Endothelial cell (in vitro differentiated cells): ENCODE measurements around the gene ZNF180. TPM values are rescaled to one million over a fixed set of nuclear protein-coding genes. Genes with fewer than 3 reads are reported as not detected.
"Not testable (repeated sequence)": the region's sequence is repeated elsewhere in the genome, so short reads cannot be mapped to it uniquely, and the experiment has no call there.

Source experiments
- DNase-seq: peaks from one replicate; pipeline ENCODE4 v3.0.0; 2021; ENCODE audit warnings: low spot score
- H3K27ac Mint-ChIP-seq: one replicate; pipeline ENCODE4 v1.8.0; 2021; ENCODE audit warnings: mixed read lengths, inconsistent platforms; ENCODE audit not compliant: unreplicated experiment
- H3K27me3 Mint-ChIP-seq: one replicate; pipeline ENCODE4 v1.8.0; 2021; ENCODE audit warnings: mild to moderate bottlenecking, moderate library complexity, mixed read lengths, inconsistent platforms; ENCODE audit not compliant: unreplicated experiment
- H3K36me3 Mint-ChIP-seq: one replicate; pipeline ENCODE4 v1.8.0; 2021; ENCODE audit warnings: mild to moderate bottlenecking, low read depth, mixed read lengths, inconsistent platforms; ENCODE audit not compliant: unreplicated experiment
- H3K4me1 Mint-ChIP-seq: one replicate; pipeline ENCODE4 v1.8.0; 2021; ENCODE audit warnings: mild to moderate bottlenecking, mixed read lengths, inconsistent platforms; ENCODE audit not compliant: unreplicated experiment
- H3K4me3 Mint-ChIP-seq: one replicate; pipeline ENCODE4 v1.8.0; 2021; ENCODE audit warnings: mild to moderate bottlenecking, mixed read lengths, inconsistent platforms; ENCODE audit not compliant: unreplicated experiment
- H3K9me3 Mint-ChIP-seq: one replicate; pipeline ENCODE4 v1.8.0; 2021; ENCODE audit warnings: mixed read lengths, inconsistent platforms; ENCODE audit not compliant: unreplicated experiment
- total RNA-seq: library from RNA; stranded (reverse); fragmentation: NEBNext Ultra II Directional; extraction: Animal tissue kit (Norgen Biotek cat#: 25700); gene quantifications from one replicate; pipeline ENCODE4 v1.2.1, GENCODE V29; 2021; ENCODE audit not compliant: unreplicated experiment
- TF ChIP-seq, protein P1 (sequence below): fragments of 200-600 bp; sonication (generic); IDR thresholded peaks from one replicate; pipeline ENCODE4 v1.5.0; 2021; ENCODE audit warnings: antibody characterized with exemption; ENCODE audit not compliant: unreplicated experiment

ZNF180 gene
- total RNA-seq, 1 donor from 2014 or later: 7.7 TPM

DNA sequence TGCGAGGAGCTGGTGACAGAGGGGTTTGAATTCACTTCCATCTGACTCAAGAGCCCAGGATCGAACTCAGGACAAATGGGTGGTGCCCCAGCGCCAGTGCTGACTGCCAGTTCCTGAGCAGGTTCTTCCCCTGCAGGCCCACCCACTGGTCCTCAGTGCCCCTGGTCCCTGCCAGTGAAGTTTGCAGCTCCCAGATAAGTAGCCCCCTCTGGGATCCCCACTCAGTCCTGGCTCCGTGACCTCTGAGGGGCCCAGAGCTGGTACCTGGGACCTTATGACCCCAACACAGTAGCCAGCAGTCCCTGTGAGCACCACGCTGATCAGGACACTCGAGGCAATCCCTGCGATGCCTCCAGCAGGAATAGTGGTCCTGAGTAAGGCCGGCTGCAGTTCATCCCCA is 40.4 kb upstream of the ZNF180 start:
- no peak overlapping the region for H3K4me3 Mint-ChIP-seq
- peaks cover 7% of the 10 kb centered on the region for H3K27me3 Mint-ChIP-seq
- TF ChIP-seq, protein P1, sequence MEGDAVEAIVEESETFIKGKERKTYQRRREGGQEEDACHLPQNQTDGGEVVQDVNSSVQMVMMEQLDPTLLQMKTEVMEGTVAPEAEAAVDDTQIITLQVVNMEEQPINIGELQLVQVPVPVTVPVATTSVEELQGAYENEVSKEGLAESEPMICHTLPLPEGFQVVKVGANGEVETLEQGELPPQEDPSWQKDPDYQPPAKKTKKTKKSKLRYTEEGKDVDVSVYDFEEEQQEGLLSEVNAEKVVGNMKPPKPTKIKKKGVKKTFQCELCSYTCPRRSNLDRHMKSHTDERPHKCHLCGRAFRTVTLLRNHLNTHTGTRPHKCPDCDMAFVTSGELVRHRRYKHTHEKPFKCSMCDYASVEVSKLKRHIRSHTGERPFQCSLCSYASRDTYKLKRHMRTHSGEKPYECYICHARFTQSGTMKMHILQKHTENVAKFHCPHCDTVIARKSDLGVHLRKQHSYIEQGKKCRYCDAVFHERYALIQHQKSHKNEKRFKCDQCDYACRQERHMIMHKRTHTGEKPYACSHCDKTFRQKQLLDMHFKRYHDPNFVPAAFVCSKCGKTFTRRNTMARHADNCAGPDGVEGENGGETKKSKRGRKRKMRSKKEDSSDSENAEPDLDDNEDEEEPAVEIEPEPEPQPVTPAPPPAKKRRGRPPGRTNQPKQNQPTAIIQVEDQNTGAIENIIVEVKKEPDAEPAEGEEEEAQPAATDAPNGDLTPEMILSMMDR: no peak
- H3K9me3 Mint-ChIP-seq: peaks cover 33% of the 10 kb centered on the region
- peaks cover 25% of the 10 kb centered on the region for H3K36me3 Mint-ChIP-seq
- no peak overlapping the region for H3K27ac Mint-ChIP-seq
- no peak for DNase-seq
- no peaks in the 10 kb centered on the region for H3K4me1 Mint-ChIP-seq

DNA sequence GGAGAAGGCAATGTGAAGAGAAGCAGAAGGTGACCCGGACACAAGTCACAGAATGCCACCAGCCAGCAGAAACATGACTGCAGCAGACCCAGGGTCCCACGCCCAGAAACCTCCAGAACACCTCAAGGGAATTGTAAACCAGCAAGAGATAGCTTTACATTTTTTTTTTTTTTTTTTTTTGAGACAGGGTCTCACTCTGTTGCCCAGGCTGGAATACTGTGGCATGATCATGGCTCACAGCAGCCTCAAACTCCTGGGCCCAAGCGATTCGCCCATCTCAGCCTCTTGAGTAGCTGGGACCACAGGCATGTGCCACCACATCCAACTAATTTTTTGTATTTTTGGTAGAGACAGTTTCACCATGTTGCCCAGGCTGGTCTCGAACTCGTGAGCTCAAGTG is 39.7 kb upstream of the ZNF180 start:
- Mint-ChIP-seq H3K4me3 (no peak overlapping the region), H3K9me3 (peaks cover 37% of the 10 kb centered on the region), H3K27me3 (peaks cover 7% of the 10 kb centered on the region), H3K27ac (no peak overlapping the region), H3K4me1 (no peaks in the 10 kb centered on the region), H3K36me3 (peaks cover 29% of the 10 kb centered on the region)
- no peak for DNase-seq
- TF ChIP-seq, protein P1: no peak

DNA sequence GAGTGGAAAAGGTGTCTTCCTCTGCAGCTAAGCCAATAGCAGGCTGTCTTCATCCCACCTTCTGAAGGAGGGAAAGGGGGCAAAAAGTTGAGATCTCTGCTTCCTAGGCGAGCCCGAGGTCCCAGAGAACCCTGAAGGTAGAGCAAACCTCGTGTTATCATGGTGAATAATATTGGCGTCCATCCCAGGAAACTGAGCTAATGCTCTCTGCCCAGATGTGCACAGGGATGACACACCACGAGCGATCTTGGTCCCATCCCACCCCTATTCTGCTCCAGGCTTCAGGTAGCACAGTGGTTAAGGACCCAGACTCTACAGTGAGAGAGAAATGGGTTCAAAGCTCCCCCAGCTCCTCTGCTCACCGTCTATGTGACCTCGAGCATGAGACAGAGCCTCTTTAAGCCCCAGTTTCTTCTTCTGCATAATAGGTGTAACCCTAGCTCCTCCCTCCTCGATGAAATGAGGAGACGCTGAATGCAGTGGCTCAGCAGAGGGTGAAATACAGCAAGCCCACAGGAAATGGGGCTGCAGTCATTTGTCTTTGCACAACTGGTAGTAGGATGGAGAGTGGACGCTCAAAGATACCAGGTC is 39.0 kb upstream of the ZNF180 start:
- Mint-ChIP-seq H3K27me3 (peaks cover 7% of the 10 kb centered on the region), H3K27ac (no peak overlapping the region), H3K4me3 (no peak overlapping the region), H3K9me3 (peaks cover 36% of the 10 kb centered on the region), H3K36me3 (peaks cover 29% of the 10 kb centered on the region), H3K4me1 (no peaks in the 10 kb centered on the region)
- DNase-seq: no peak
- TF ChIP-seq, protein P1: no peak

DNA sequence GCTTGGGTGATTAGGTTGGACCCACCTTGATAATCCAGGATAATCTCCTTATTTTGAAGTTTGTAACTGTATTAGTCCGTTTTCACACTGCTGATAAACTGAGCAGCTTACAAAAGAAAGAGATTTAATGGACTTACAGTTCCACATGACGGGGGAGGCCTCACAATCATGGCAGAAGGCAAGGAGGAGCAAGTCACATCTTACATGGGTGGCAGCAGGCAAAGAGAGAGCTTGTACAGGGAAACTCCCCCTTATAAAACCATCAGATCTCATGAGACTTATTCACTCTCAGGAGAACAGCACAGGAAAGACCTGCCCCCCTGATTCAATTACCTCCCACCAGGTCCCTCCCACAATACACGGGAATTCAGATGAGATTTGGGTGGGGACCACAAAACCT is 35.0 kb upstream of the ZNF180 start:
- H3K4me3 Mint-ChIP-seq, DNase-seq, H3K27ac Mint-ChIP-seq, H3K4me1 Mint-ChIP-seq, H3K27me3 Mint-ChIP-seq: not testable (repeated sequence)
- H3K36me3 Mint-ChIP-seq: peaks cover 14% of the 10 kb centered on the region
- H3K9me3 Mint-ChIP-seq: peaks cover 47% of the 10 kb centered on the region

DNA sequence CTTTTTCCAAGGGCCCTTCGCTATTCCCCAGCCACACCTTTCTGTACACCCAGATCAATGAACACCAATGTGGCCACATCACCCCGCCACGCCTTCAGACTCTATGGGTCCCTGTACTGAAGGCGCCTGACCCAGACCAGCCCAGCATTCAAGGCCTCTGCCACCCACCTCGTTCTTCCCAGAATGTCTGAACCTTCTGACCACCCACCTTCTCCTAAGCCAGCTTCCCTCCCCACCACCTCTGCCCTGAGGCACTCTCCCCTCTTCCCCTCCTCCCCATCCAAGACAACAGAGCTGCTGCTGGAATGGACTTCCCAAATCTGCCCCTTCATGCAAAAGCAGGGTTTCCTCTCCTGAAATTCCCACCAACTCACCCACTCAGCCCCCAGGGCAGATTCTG is 32.5 kb upstream of the ZNF180 start:
- no peak for DNase-seq
- H3K9me3 Mint-ChIP-seq: peaks cover 60% of the 10 kb centered on the region
- H3K4me3 Mint-ChIP-seq: no peak overlapping the region
- peaks cover 6% of the 10 kb centered on the region for H3K27me3 Mint-ChIP-seq
- TF ChIP-seq, protein P1: no peak
- H3K4me1 Mint-ChIP-seq: no peaks in the 10 kb centered on the region
- H3K36me3 Mint-ChIP-seq: peaks cover 12% of the 10 kb centered on the region
- no peak overlapping the region for H3K27ac Mint-ChIP-seq
